Stimulated activated CD4-positive, alpha-beta T cell treated with anti-CD3 and anti-CD28 coated beads, Interleukin-12 subunit alpha, Interleukin-12 subunit beta, amount 100 ng/mL, for 48 hours (primary cell): ENCODE measurements around the gene MECP2.
"Not testable (repeated sequence)": the region's sequence is repeated elsewhere in the genome, so short reads cannot be mapped to it uniquely, and the experiment has no call there.

Experiments used
- DNase-seq, 3 donors: peaks; one replicate each; pipeline ENCODE4 v3.0.0-alpha.2; 2020; ENCODE audit warnings: low read depth in 2 of 3, low spot score in 1 of 3

MECP2 gene

GRCh38 chrX:153994398-153994797 is 103.1 kb downstream of the MECP2 start:
- DNase-seq: not testable (repeated sequence)

- DNase-seq: no peak
Observed at GRCh38 chrX:153993978-153994377, 103.5 kb downstream of the MECP2 start.

GRCh38 chrX:153993079-153993478 is 104.4 kb downstream of the MECP2 start:
- DNase-seq: no peak

- no peak for DNase-seq
Observed at GRCh38 chrX:153992180-153992579, 105.3 kb downstream of the MECP2 start.

GRCh38 chrX:153991013-153991580 is 106.4 kb downstream of the MECP2 start:
- no peak for DNase-seq

GRCh38 chrX:153989973-153990655 is 107.4 kb downstream of the MECP2 start:
- no peak for DNase-seq

- DNase-seq: no peak
Observed at GRCh38 chrX:153988493-153988892, 109.0 kb downstream of the MECP2 start.

GRCh38 chrX:153984351-153985178 is 113.0 kb downstream of the MECP2 start:
- DNase-seq: no peak

GRCh38 chrX:153983321-153983801 is 114.2 kb downstream of the MECP2 start:
- DNase-seq: no peak

GRCh38 chrX:153981771-153982533 is 115.6 kb downstream of the MECP2 start:
- DNase-seq: peak in 2 of 3 donors; percentile 55 to 66

- DNase-seq: no peak
Observed at GRCh38 chrX:153981231-153981630, 116.3 kb downstream of the MECP2 start.

- not testable (repeated sequence) for DNase-seq
Observed at GRCh38 chrX:153980394-153980793, 117.1 kb downstream of the MECP2 start.

- DNase-seq: no peak
Observed at GRCh38 chrX:153974726-153975286, 122.7 kb downstream of the MECP2 start.

- no peak for DNase-seq
Observed at GRCh38 chrX:153974003-153974725, 123.4 kb downstream of the MECP2 start.

GRCh38 chrX:153973127-153974002 is 124.2 kb downstream of the MECP2 start:
- no peak for DNase-seq

GRCh38 chrX:153972368-153973126 is 125.0 kb downstream of the MECP2 start, which contains the start of gene TMEM187:
TMEM187 (plus strand) TSS chrX:153972754; CDS start chrX:153982063, 9,309 bp downstream.
- peak; percentile 80 to 87 (median 83) for DNase-seq
